H9 (cell line): ENCODE measurements around the gene DTD1. TPM values are rescaled to one million over a fixed set of nuclear protein-coding genes. Genes with fewer than 3 reads are reported as not detected.
A peak's percentile ranks its signal among the peaks of the same experiment; 100 is the strongest.

Source experiments
- DNase-seq: peaks from one replicate; pipeline ENCODE4 v3.0.0-alpha.2; 2017
- H2AFZ ChIP-seq: one replicate; pipeline ENCODE4 v1.6.1; 2013; ENCODE audit warnings: mild to moderate bottlenecking, low read length, control low read depth, moderate library complexity
- H2AK5ac ChIP-seq: 2 replicates; pipeline ENCODE4 v1.6.1; 2013; ENCODE audit warnings: low read length, control low read depth, mixed read lengths; ENCODE audit not compliant: insufficient read length
- H2BK120ac ChIP-seq: one replicate; pipeline ENCODE4 v1.6.1; 2013; ENCODE audit warnings: low read depth, mild to moderate bottlenecking, low read length, control low read depth, inconsistent platforms; ENCODE audit not compliant: poor library complexity, severe bottlenecking
- H2BK12ac ChIP-seq: 2 replicates; pipeline ENCODE4 v1.6.1; 2013; ENCODE audit warnings: low read length, control low read depth, mixed read lengths, low read depth; ENCODE audit not compliant: insufficient read length
- H2BK15ac ChIP-seq: 2 replicates; pipeline ENCODE4 v1.6.1; 2013; ENCODE audit warnings: low read depth, low read length, control low read depth
- H2BK20ac ChIP-seq: one replicate; pipeline ENCODE4 v1.6.1; 2013; ENCODE audit warnings: low read depth, mild to moderate bottlenecking, low read length, control low read depth, inconsistent platforms; ENCODE audit not compliant: poor library complexity, severe bottlenecking
- H2BK5ac ChIP-seq: 2 replicates; pipeline ENCODE4 v1.6.1; 2013; ENCODE audit warnings: low read length, control low read depth, mixed read lengths; ENCODE audit not compliant: insufficient read length
- H3K14ac ChIP-seq: 2 replicates; pipeline ENCODE4 v1.6.1; 2013; ENCODE audit warnings: low read length, control low read depth; ENCODE audit not compliant: insufficient read depth
- H3K18ac ChIP-seq: 2 replicates; pipeline ENCODE4 v1.6.1; 2013; ENCODE audit warnings: low read depth, mild to moderate bottlenecking, mixed read lengths, low read length, control low read depth; ENCODE audit not compliant: insufficient read length
- H3K23ac ChIP-seq: 2 replicates; pipeline ENCODE4 v1.6.1; 2013; ENCODE audit warnings: low read length, control low read depth, mixed read lengths, low read depth; ENCODE audit not compliant: insufficient read length
- H3K23me2 ChIP-seq: 2 replicates; pipeline ENCODE4 v1.6.1; 2013; ENCODE audit warnings: low read depth, mild to moderate bottlenecking, mixed read lengths, low read length, control low read depth; ENCODE audit not compliant: insufficient read length, poor library complexity, severe bottlenecking
- H3K27ac ChIP-seq: 2 replicates; pipeline ENCODE4 v1.5.1; 2013; ENCODE audit warnings: low read length, control low read depth, mixed read lengths, low read depth; ENCODE audit not compliant: insufficient read length
- H3K27me3 ChIP-seq: 2 replicates; pipeline ENCODE4 v1.6.1; 2013; ENCODE audit warnings: low read length, control low read depth, inconsistent platforms; ENCODE audit not compliant: insufficient read depth
- H3K4ac ChIP-seq: 2 replicates; pipeline ENCODE4 v1.6.1; 2013; ENCODE audit warnings: low read depth, mild to moderate bottlenecking, control low read depth, inconsistent platforms, low read length, moderate library complexity
- H3K4me1 ChIP-seq: 2 replicates; pipeline ENCODE4 v1.6.1; 2013; ENCODE audit warnings: low read length, control low read depth, inconsistent platforms; ENCODE audit not compliant: insufficient read depth
- H3K4me2 ChIP-seq: 2 replicates; pipeline ENCODE4 v1.6.1; 2013; ENCODE audit warnings: low read length, control low read depth, mixed read lengths; ENCODE audit not compliant: insufficient read length, insufficient read depth
- H3K56ac ChIP-seq: 2 replicates; pipeline ENCODE4 v1.6.1; 2013; ENCODE audit warnings: low read depth, mild to moderate bottlenecking, mixed read lengths, low read length, control low read depth; ENCODE audit not compliant: insufficient read length
- H3K79me1 ChIP-seq: 2 replicates; pipeline ENCODE4 v1.6.1; 2013; ENCODE audit warnings: low read depth, mild to moderate bottlenecking, moderate library complexity, low read length, control low read depth, inconsistent platforms; ENCODE audit not compliant: insufficient read depth, poor library complexity, severe bottlenecking
- H3K79me2 ChIP-seq: 2 replicates; pipeline ENCODE4 v1.6.1; 2013; ENCODE audit warnings: low read length, control low read depth, inconsistent platforms; ENCODE audit not compliant: insufficient read depth
- H3K9ac ChIP-seq: 2 replicates; pipeline ENCODE4 v1.6.1; 2013; ENCODE audit warnings: low read length, control low read depth, mixed read lengths; ENCODE audit not compliant: insufficient read length; ENCODE audit errors: extremely low read depth
- H3K9me3 ChIP-seq: one replicate; pipeline ENCODE4 v1.6.1; 2013; ENCODE audit warnings: low read depth, low read length, inconsistent platforms; ENCODE audit not compliant: control insufficient read depth
- H3T11ph ChIP-seq: one replicate; pipeline ENCODE4 v1.6.1; 2013; ENCODE audit warnings: mild to moderate bottlenecking, low read length, control low read depth, inconsistent platforms
- H4K20me1 ChIP-seq: one replicate; pipeline ENCODE4 v1.6.1; 2013; ENCODE audit not compliant: control insufficient read depth, insufficient read length, insufficient read depth
- H4K5ac ChIP-seq: 2 replicates; pipeline ENCODE4 v1.6.1; 2013; ENCODE audit warnings: low read depth, mild to moderate bottlenecking, mixed read lengths, low read length, control low read depth; ENCODE audit not compliant: insufficient read length
- H4K8ac ChIP-seq: replicated peaks from 2 replicates; pipeline ENCODE4 v1.6.1; 2013; ENCODE audit warnings: low read length, control low read depth, mixed read lengths, low read depth; ENCODE audit not compliant: insufficient read length
- H4K91ac ChIP-seq: 2 replicates; pipeline ENCODE4 v1.6.1; 2013; ENCODE audit warnings: low read depth, mild to moderate bottlenecking, moderate library complexity, mixed read lengths, low read length, control low read depth; ENCODE audit not compliant: insufficient read length
- H3K27ac Mint-ChIP-seq, 3 experiments: 2 replicates in 2 of 3; 3 replicates in 1 of 3; pipeline ENCODE4 v1.8.0; 2020 to 2021; ENCODE audit warnings: mixed read lengths in 3 of 3, mild to moderate bottlenecking in 1 of 3, moderate library complexity in 1 of 3
- H3K27me3 Mint-ChIP-seq: 2 replicates; pipeline ENCODE4 v1.8.0; 2021; ENCODE audit warnings: low read depth, mild to moderate bottlenecking, moderate library complexity, mixed read lengths
- H3K36me3 Mint-ChIP-seq, 3 experiments: 2 replicates in 2 of 3; 3 replicates in 1 of 3; pipeline ENCODE4 v1.8.0; 2020 to 2021; ENCODE audit warnings: low read depth in 3 of 3, mixed read lengths in 3 of 3; ENCODE audit not compliant: insufficient read depth in 1 of 3
- H3K4me1 Mint-ChIP-seq, 2 experiments: 2 replicates each; pipeline ENCODE4 v1.8.0; 2020; ENCODE audit warnings: mixed read lengths in 2 of 2
- H3K4me3 Mint-ChIP-seq, 2 experiments: 2 replicates in 1 of 2; 3 replicates in 1 of 2; pipeline ENCODE4 v1.8.0; 2020 to 2021; ENCODE audit warnings: mild to moderate bottlenecking in 2 of 2, mixed read lengths in 2 of 2, moderate library complexity in 1 of 2
- H3K9me3 Mint-ChIP-seq, 2 experiments: 2 replicates in 1 of 2; 3 replicates in 1 of 2; pipeline ENCODE4 v1.8.0; 2020; ENCODE audit warnings: mild to moderate bottlenecking in 2 of 2, mixed read lengths in 2 of 2, moderate library complexity in 1 of 2
- CTCF ChIP-seq: fragments of 200-600 bp; sonication (generic); conservative IDR thresholded peaks from 3 replicates; pipeline ENCODE4 v1.8.0; 2021; ENCODE audit warnings: antibody characterized with exemption, mild to moderate bottlenecking
- WGBS: extraction: QIAGEN DNeasy Blood & Tissue Kit; methylation state at CpG from one replicate; pipeline ENCODE4 v1.1.7; 2013; ENCODE audit warnings: missing lambda C conversion rate, low lambda C conversion rate, mixed read lengths; ENCODE audit not compliant: insufficient read length; ENCODE audit errors: extremely low coverage; 5-methylcytosine and 5-hydroxymethylcytosine counted together
- total RNA-seq: library from RNA; stranded (reverse); gene quantifications from 2 replicates; pipeline ENCODE4 v1.2.1, GENCODE V29; 2021

Gene DTD1
- total RNA-seq, 1 experiment from 2014 or later, result 62.0 TPM

DNA sequence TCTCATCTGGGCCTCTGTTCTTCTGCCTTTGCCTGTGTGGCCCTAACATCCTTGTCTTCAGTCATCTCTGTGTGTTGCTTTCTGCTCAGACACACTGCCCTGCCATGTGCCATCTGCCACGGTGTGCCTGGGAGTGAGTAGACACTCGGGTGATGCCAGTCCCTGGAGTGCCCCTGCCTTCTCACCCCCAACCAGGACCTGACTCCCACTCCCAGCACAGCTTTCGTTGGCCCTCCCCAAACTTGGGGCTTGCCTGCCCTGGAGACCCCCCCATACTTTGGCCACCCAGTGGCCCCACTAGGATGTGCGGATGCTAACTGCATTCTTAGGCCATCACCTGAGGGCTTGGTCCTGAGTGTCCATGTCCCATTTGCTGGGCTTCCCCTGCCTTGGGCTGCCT is 149.3 kb downstream of the DTD1 start:
- H3K27ac ChIP-seq, result no peak overlapping the region
- Mint-ChIP-seq H3K4me3 (no peak overlapping the region), H3K27me3 (no peaks in the 10 kb centered on the region), H3K9me3 (no peaks in the 10 kb centered on the region), H3K4me1 (peaks cover 17 to 22% of the 10 kb centered on the region in 2 experiments), H3K36me3 (no peaks in the 10 kb centered on the region; a peak in 1 of 7 replicates), H3K27ac (no peak overlapping the region; a peak in 1 of 7 replicates)
- H3K14ac ChIP-seq, result no peak overlapping the region; the same call in 1 of the 2 replicates
- H3K9me3 ChIP-seq, result no peaks in the 10 kb centered on the region
- no peak overlapping the region for H2AK5ac ChIP-seq
- no peak overlapping the region for H2AFZ ChIP-seq
- no peak overlapping the region for H3T11ph ChIP-seq
- H3K27me3 ChIP-seq, result no peaks in the 10 kb centered on the region
- WGBS, result no CpG with 5 or more reads among the region's 4 CpGs
- H4K8ac ChIP-seq, result no peak overlapping the region
- H2BK20ac ChIP-seq, result no peak overlapping the region
- peaks cover 4% of the 10 kb centered on the region for H3K79me1 ChIP-seq
- H3K23me2 ChIP-seq, result peaks cover 3% of the 10 kb centered on the region
- no peak overlapping the region for H3K4me2 ChIP-seq
- no peaks in the 10 kb centered on the region for H4K20me1 ChIP-seq
- no peak overlapping the region for H2BK120ac ChIP-seq
- H4K5ac ChIP-seq, result no peak overlapping the region
- H3K23ac ChIP-seq, result no peak overlapping the region
- no peak overlapping the region for H2BK12ac ChIP-seq
- H3K18ac ChIP-seq, result no peak overlapping the region
- H3K79me2 ChIP-seq, result no peaks in the 10 kb centered on the region; the same call in 1 of the 2 replicates
- H3K4me1 ChIP-seq, result peaks cover 3% of the 10 kb centered on the region; the same call in 1 of the 2 replicates
- no peak for DNase-seq
- peak; percentile 30; the same call in 1 of the 3 replicates for TF ChIP-seq CTCF
- no peak overlapping the region for H3K56ac ChIP-seq
- no peak overlapping the region for H3K4ac ChIP-seq
- no peak overlapping the region for H2BK5ac ChIP-seq
- no peak overlapping the region for H2BK15ac ChIP-seq
- H4K91ac ChIP-seq, result no peak overlapping the region
- no peak overlapping the region for H3K9ac ChIP-seq
